Psoas muscle (tissue), 8 donors: Measurements from ENCODE around the gene SLC16A11. TPM values are rescaled to one million over a fixed set of nuclear protein-coding genes. Genes with fewer than 3 reads are reported as not detected.

Source experiments
- ATAC-seq, 4 donors: fragments of 200-7000 bp; cut with Tn5 transposase; one replicate each; pipeline ENCODE4 v1.9.1; 2020; ENCODE audit warnings: moderate library complexity in 3 of 4, mild to moderate bottlenecking in 2 of 4
- DNase-seq, 2 donors: peaks; one replicate each; pipeline ENCODE4 v3.0.0-alpha.2; 2020
- H3K27ac ChIP-seq: fragments of 200-600 bp; one replicate; pipeline ENCODE4 v1.8.0; 2022
- H3K27me3 ChIP-seq, 3 donors: fragments of 200-600 bp in 1 of 3; one replicate each; pipeline versions ENCODE4 v1.6.1 to v1.8.0; 2013 to 2022; ENCODE audit warnings: low read length in 2 of 3, mild to moderate bottlenecking in 2 of 3, moderate library complexity in 1 of 3; ENCODE audit not compliant: insufficient read depth in 3 of 3
- H3K36me3 ChIP-seq, 2 donors: fragments of 200-600 bp in 1 of 2; one replicate each; pipeline versions ENCODE4 v1.6.1 to v1.8.0; 2013 to 2022; ENCODE audit warnings: low read depth in 1 of 2, mild to moderate bottlenecking in 1 of 2, moderate library complexity in 1 of 2; ENCODE audit not compliant: insufficient read depth in 1 of 2
- H3K4me1 ChIP-seq: fragments of 200-600 bp; one replicate; pipeline ENCODE4 v1.8.0; 2022
- H3K4me3 ChIP-seq: fragments of 200-600 bp; one replicate; pipeline ENCODE4 v1.8.0; 2022; ENCODE audit warnings: mild to moderate bottlenecking
- H3K9me3 ChIP-seq: fragments of 200-600 bp; one replicate; pipeline ENCODE4 v1.8.0; 2022
- WGBS, 3 donors: extraction: QIAGEN DNeasy Blood & Tissue Kit; methylation state at CpG; one replicate each; pipeline versions ENCODE4 v1.1.6 to v1.1.7; 2013; 5-methylcytosine and 5-hydroxymethylcytosine counted together
- intact Hi-C, 2 donors: fragments of 100-400 bp; cut with DNase I; formaldehyde crosslinking; loops; one replicate each; pipeline versions ENCODE4 v1.11.0 to v1.14.2; 2022
- polyA plus RNA-seq, 3 donors: library from polyadenylated mRNA; stranded (reverse); fragments of 200-250 nt; gene quantifications; one replicate each; pipeline ENCODE4 v1.2.3, GENCODE V29; 2013
- total RNA-seq, 4 donors: library from RNA; stranded (reverse); fragmentation: NEBNext Ultra II Directional in 2 of 4; extraction: Animal tissue kit (Norgen Biotek cat#: 25700) in 2 of 4; gene quantifications; one replicate each; pipeline versions ENCODE4 v1.2.1 to v1.2.4, GENCODE V29; 2021 to 2023
- TF ChIP-seq, protein P1 (sequence below): fragments of 200-600 bp; IDR thresholded peaks from one replicate; pipeline ENCODE4 v1.8.0; 2022; ENCODE audit warnings: antibody characterized with exemption
- donor health status: healthy with polysubstance abuse.
- donor health status: DM: no; HTN: no; CAD: no; lungs with moderate emphysema.
- donor health status: Bipolar disorder and iron deficiency.
- donor health status: healthy.
- donor health status: DM: yes; HTN: yes; CAD: no.
- donor health status: DM: no; HTN: no; CAD: no.
- donor health status: DM: no; HTN: no; CAD: no.
- donor health status: DM: yes; HTN: yes; CAD: no.

The SLC16A11 gene
- total and polyA plus RNA-seq, 7 donors: 0.34 to 1.2 (median 0.42) TPM; not detected in 2

DNA sequence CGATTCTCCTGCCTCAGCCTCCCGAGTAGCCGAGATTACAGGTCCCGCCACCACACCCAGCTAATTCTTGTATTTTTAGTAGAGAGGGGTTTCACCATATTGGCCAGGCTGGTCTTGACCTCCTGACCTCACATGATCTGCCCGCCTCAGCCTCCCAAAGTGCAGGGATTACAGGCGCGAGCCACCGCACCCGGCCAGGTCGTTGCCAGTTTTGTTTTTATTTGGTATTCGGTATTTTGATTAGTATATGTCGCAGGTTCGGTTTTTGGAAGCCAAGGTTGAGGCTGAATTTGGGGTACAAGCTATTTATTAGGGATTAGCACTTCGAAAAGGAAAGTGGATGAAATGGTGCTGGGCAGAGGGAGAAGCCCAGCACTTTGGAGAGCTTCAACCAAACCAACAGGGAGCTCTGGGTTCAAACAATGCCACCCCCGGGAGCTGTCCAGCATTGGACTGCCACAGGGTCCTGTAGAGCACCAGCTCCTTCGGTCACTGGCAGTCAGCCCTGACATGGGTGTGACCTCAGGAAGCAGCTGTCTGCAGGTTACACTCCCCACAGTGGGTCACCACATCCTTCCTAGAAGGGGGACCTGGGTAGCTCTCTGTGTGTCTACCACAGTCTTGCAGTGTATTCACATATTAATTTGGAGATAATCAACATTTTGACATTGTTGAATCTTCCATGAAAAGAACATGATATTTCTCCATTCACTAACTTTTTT is 37.6 kb upstream of the SLC16A11 start:
- ATAC-seq (no peak), DNase-seq (peak in 1 of 2 donors; percentile 64)
- 79 to 90% (median 81%) methylated on average over 16 of the region's 16 CpGs for WGBS, 3 donors
- intact Hi-C loops: no loop called here
- peaks cover 0 to 13% (median 3%) of the 10 kb centered on the region in 3 donors for H3K27me3 ChIP-seq
- H3K9me3 ChIP-seq: no peaks in the 10 kb centered on the region
- TF ChIP-seq, protein P1, sequence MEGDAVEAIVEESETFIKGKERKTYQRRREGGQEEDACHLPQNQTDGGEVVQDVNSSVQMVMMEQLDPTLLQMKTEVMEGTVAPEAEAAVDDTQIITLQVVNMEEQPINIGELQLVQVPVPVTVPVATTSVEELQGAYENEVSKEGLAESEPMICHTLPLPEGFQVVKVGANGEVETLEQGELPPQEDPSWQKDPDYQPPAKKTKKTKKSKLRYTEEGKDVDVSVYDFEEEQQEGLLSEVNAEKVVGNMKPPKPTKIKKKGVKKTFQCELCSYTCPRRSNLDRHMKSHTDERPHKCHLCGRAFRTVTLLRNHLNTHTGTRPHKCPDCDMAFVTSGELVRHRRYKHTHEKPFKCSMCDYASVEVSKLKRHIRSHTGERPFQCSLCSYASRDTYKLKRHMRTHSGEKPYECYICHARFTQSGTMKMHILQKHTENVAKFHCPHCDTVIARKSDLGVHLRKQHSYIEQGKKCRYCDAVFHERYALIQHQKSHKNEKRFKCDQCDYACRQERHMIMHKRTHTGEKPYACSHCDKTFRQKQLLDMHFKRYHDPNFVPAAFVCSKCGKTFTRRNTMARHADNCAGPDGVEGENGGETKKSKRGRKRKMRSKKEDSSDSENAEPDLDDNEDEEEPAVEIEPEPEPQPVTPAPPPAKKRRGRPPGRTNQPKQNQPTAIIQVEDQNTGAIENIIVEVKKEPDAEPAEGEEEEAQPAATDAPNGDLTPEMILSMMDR: no peak
- no peak overlapping the region for H3K4me3 ChIP-seq
- H3K4me1 ChIP-seq: no peaks in the 10 kb centered on the region
- no peak overlapping the region for H3K27ac ChIP-seq
- no peaks in the 10 kb centered on the region for H3K36me3 ChIP-seq

DNA sequence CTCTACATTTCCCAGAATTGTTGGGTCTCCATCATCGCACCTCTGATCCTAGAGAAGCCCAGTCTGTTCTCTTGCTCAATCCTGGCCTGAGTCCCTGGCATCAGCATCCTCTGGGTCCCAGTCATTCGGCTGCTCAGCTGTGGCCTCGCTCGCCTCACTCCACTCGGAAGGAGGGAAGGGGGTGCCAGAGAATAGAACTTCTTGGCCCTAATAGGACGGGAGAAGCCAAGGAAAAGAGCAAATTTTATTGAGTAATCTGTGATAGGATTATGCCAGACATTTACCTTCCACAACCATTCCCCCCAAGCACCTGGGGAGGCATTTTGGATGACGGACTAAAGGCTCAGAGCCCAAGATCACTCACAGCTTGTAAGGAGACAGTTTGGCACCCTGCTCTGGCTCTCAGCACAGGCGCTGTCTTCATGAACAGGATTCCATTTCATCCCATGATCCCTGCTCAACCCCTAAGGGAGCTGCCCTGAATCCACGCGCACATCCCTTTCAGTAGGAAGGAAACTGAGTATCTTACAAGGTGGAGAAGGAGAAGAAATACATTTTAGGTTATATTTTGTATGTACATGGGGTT is 36.7 kb upstream of the SLC16A11 start:
- intact Hi-C loops: no loop called here
- 20 to 22% (median 21%) methylated on average over 10 of the region's 10 CpGs for WGBS, 3 donors
- Histone ChIP-seq H3K27me3 (peaks cover 0 to 8% (median 3%) of the 10 kb centered on the region in 3 donors), H3K9me3 (no peaks in the 10 kb centered on the region), H3K36me3 (no peaks in the 10 kb centered on the region), H3K4me3 (no peak overlapping the region), H3K27ac (peak overlapping the region; percentile 41), H3K4me1 (no peaks in the 10 kb centered on the region)
- DNase-seq: peak; percentile 78 to 87
- TF ChIP-seq, protein P1: no peak
- peak; percentile 61 to 87 (median 78) for ATAC-seq

- Histone ChIP-seq H3K9me3 (no peaks in the 10 kb centered on the region), H3K4me1 (no peaks in the 10 kb centered on the region), H3K4me3 (peak within 1 kb of the TSS; percentile 18), H3K36me3 (no peaks in the 10 kb centered on the region), H3K27ac (peak within 1 kb of the TSS; percentile 41), H3K27me3 (peaks cover 0 to 8% (median 3%) of the 10 kb centered on the region in 3 donors)
- intact Hi-C loops: loop anchor here in 1 of 2 donors (5.0 kb wide), 1 partner anchor 42 kb away; no protein-coding TSS in a partner anchor
- ATAC-seq (peak; percentile 11 to 75 (median 26)), DNase-seq (peak in 1 of 2 donors; percentile 78)
- TF ChIP-seq, protein P1: no peak
- WGBS, 3 donors: 54 to 64% (median 56%) methylated on average over 15 of the region's 15 CpGs
Measured at GRCh38 chr17:7079581-7080455, 35.9 kb upstream of the SLC16A11 start, which contains the start of gene CLEC10A. Gene CLEC10A (minus strand): TSS chr17:7080251. CDS start chr17:7078812, 1,439 bp downstream.

GRCh38 chr17:7078711-7079110 is 34.8 kb upstream of the SLC16A11 start:
- H3K36me3 ChIP-seq: no peaks in the 10 kb centered on the region
- no peaks in the 10 kb centered on the region for H3K9me3 ChIP-seq
- TF ChIP-seq, protein P1: no peak
- no peak overlapping the region for H3K27ac ChIP-seq
- intact Hi-C loops: loop anchor here in 1 of 2 donors (5.0 kb wide), 1 partner anchor 44 kb away; no protein-coding TSS in a partner anchor
- H3K27me3 ChIP-seq: peaks cover 0 to 8% (median 3%) of the 10 kb centered on the region in 3 donors
- ATAC-seq (no peak), DNase-seq (no peak)
- H3K4me1 ChIP-seq: no peaks in the 10 kb centered on the region
- H3K4me3 ChIP-seq: peak overlapping the region; percentile 18
- WGBS, 3 donors: 86 to 93% (median 90%) methylated on average over 10 of the region's 10 CpGs
